ENCODE data around the gene NIBAN1. TPM values are rescaled to one million over a fixed set of nuclear protein-coding genes. Genes with fewer than 3 reads are reported as not detected.
"Not testable (repeated sequence)": the region's sequence is repeated elsewhere in the genome, so short reads cannot be mapped to it uniquely, and the experiment has no call there.

Gene NIBAN1
- total and polyA plus RNA-seq, 9 of the 15 experiments (the other 6 are each of a cell fraction or from before 2014, with no cell fraction given) = 1.5 to 26.6 (median 16.2) TPM

GRCh38 chr1:185001312-185001880 is 27.1 kb upstream of the NIBAN1 start:
- in situ Hi-C loops (cut with MboI); H3K36me3 ChIP-seq (ENCODE audit: control insufficient read depth, insufficient read depth, low read length); H3K27me3 ChIP-seq (ENCODE audit: control insufficient read depth in 2 of 2, insufficient read depth in 2 of 2, low read length in 2 of 2); BruUV-seq (replicated peaks); intact Hi-C loops (cut with micrococcal nuclease); H3K4me1 ChIP-seq (replicated peaks in 1 of 2; ENCODE audit: control insufficient read depth in 2 of 2, insufficient read depth in 2 of 2, low read length in 2 of 2); H4K20me1 ChIP-seq (replicated peaks; ENCODE audit: control insufficient read depth, insufficient read depth, low read length); FAIRE-seq; H3K79me2 ChIP-seq (ENCODE audit: control insufficient read depth, insufficient read depth, low read length); H3K9me3 ChIP-seq (replicated peaks; ENCODE audit: control insufficient read depth, insufficient read depth, low read depth, low read length); H3K27ac ChIP-seq (ENCODE audit: extremely low read depth, low read depth, low read length); H3K9me1 ChIP-seq (ENCODE audit: control insufficient read depth, insufficient read depth, low read length); DNase-seq (ENCODE audit: extremely low read depth in 1 of 4, low spot score in 3 of 4): not testable (repeated sequence)
- ATAC-seq = peak; percentile 72
- CTCF ChIA-PET (ENCODE audit: low intra/inter-chr PET ratio) = interaction anchor here (0.5 kb wide), 1 partner anchor 12 kb away, joined by 3 read pairs; no protein-coding TSS in a partner anchor
- Histone ChIP-seq H3K4me3 (peak overlapping the region; percentile 37), H3K4me2 (ENCODE audit: insufficient read depth, low read length) (peak overlapping the region; percentile 79), H3K9ac (ENCODE audit: insufficient read depth in 1 of 2, low read depth in 2 of 2, low read length in 2 of 2) (peak overlapping the region in 1 of 2 experiments; percentile 65; a peak in 2 of 4 replicates), H2AFZ (ENCODE audit: low read depth, low read length) (peak overlapping the region; percentile 81)
- WGBS (ENCODE audit: insufficient coverage, low coverage, missing lambda C conversion rate) = 21% methylated on average over 19 of the region's 26 CpGs
- POLR2A ChIA-PET = interaction anchor here (0.6 kb wide), 1 partner anchor 26 kb away, joined by 3 read pairs; no protein-coding TSS in a partner anchor
- TF ChIP-seq CTBP1 (IDR thresholded peaks at IDR 0.05; ENCODE audit: borderline replicate concordance) (peak; percentile 34), NRF1 (conservative IDR thresholded peaks at IDR 0.05 in 1 of 2, IDR thresholded peaks at IDR 0.05 in 1 of 2) (peak; percentile 33 to 46; a peak in 2 of 4 replicates)

- H3K9me3 ChIP-seq (replicated peaks; ENCODE audit: control insufficient read depth, insufficient read depth, low read depth, low read length); H3K9me1 ChIP-seq (ENCODE audit: control insufficient read depth, insufficient read depth, low read length); CTCF ChIA-PET (ENCODE audit: low intra/inter-chr PET ratio); DNase-seq (ENCODE audit: extremely low read depth in 1 of 4, low spot score in 3 of 4); ATAC-seq; H4K20me1 ChIP-seq (replicated peaks; ENCODE audit: control insufficient read depth, insufficient read depth, low read length); H2AFZ ChIP-seq (ENCODE audit: low read depth, low read length); H3K4me1 ChIP-seq (replicated peaks in 1 of 2; ENCODE audit: control insufficient read depth in 2 of 2, insufficient read depth in 2 of 2, low read length in 2 of 2); H3K79me2 ChIP-seq (ENCODE audit: control insufficient read depth, insufficient read depth, low read length); intact Hi-C loops (cut with micrococcal nuclease); H3K4me3 ChIP-seq; H3K27ac ChIP-seq (ENCODE audit: extremely low read depth, low read depth, low read length); H3K4me2 ChIP-seq (ENCODE audit: insufficient read depth, low read length); BruUV-seq (replicated peaks); H3K36me3 ChIP-seq (ENCODE audit: control insufficient read depth, insufficient read depth, low read length); H3K27me3 ChIP-seq (ENCODE audit: control insufficient read depth in 2 of 2, insufficient read depth in 2 of 2, low read length in 2 of 2); FAIRE-seq; H3K9ac ChIP-seq (ENCODE audit: insufficient read depth in 1 of 2, low read depth in 2 of 2, low read length in 2 of 2); in situ Hi-C loops (cut with MboI): not testable (repeated sequence)
- peak; percentile 87 for TF ChIP-seq ZNF146 (CRISPR knock-in tag; IDR thresholded peaks at IDR 0.05; ENCODE audit: unreplicated experiment)
- POLR2A ChIA-PET = interaction anchor here (0.7 to 1.2 kb wide), 2 partner anchors 9 to 421 kb away, joined by 3 to 4 read pairs; no protein-coding TSS in a partner anchor
- WGBS (ENCODE audit: insufficient coverage, low coverage, missing lambda C conversion rate) = 26% methylated on average over 6 of the region's 6 CpGs
These were observed 25.7 kb upstream of the NIBAN1 start for GRCh38 chr1:184999974-185000373.

Measured in K562 (cell line).